Spleen (tissue), 7 donors: Measurements from ENCODE around the gene TOMM5.

Experiments
- CTCF ChIP-seq, 11 experiments: fragments of 200-600 bp in 7 of 11; fragments of 450-650 bp in 4 of 11; sonication (generic) in 4 of 11; IDR thresholded peaks in 8 of 11; conservative IDR thresholded peaks in 3 of 11; 1 replicate in 7 of 11; 2 replicates in 4 of 11; pipeline versions ENCODE4 v1.4.0 to v1.8.0; 2016 to 2021; ENCODE audit warnings: antibody characterized with exemption in 11 of 11, inconsistent platforms in 4 of 11, mild to moderate bottlenecking in 1 of 11
- POLR2A ChIP-seq, 3 donors: fragments of 450-650 bp; IDR thresholded peaks; one replicate each; pipeline ENCODE4 v1.5.1; 2017; ENCODE audit warnings: antibody characterized with exemption in 3 of 3, mild to moderate bottlenecking in 1 of 3
- POLR2AphosphoS5 ChIP-seq, 3 donors: sonication (generic); formaldehyde crosslinking; IDR thresholded peaks; one replicate each; pipeline ENCODE4 v1.5.1; 2017; ENCODE audit warnings: antibody characterized with exemption in 3 of 3
- donor health status: DM: no; HTN: no; CAD: no; lungs with moderate emphysema.
- donor health status: DM: no; HTN: no; CAD: no.
- donor health status: DM: no; HTN: no; CAD: no.

- TF ChIP-seq CTCF (IDR thresholded peaks at IDR 0.05 in 8 of 11, conservative IDR thresholded peaks at IDR 0.05 in 3 of 11), result no peak
- no peak for TF ChIP-seq POLR2AphosphoS5 (IDR thresholded peaks at IDR 0.05)
- no peak for TF ChIP-seq POLR2A (IDR thresholded peaks at IDR 0.05)
These were observed 49.5 kb downstream of the TOMM5 start for GRCh38 chr9:37542895-37543294.
